HEK293 (cell line): ENCODE data around the gene CFAP46.
"Not testable (repeated sequence)": the region's sequence is repeated elsewhere in the genome, so short reads cannot be mapped to it uniquely, and the experiment has no call there.

Source experiments
- CTCF ChIA-PET: fragments of 350-600 bp; formaldehyde crosslinking; extraction: SDS; loops from one replicate; lab custom pipeline; 2021; ENCODE audit warnings: antibody characterized with exemption; lab: Yijun Ruan, JAX
- POLR2A ChIA-PET: fragments of 300-600 bp; formaldehyde crosslinking; extraction: SDS; loops from one replicate; lab custom pipeline; 2020; ENCODE audit warnings: antibody characterized with exemption, inconsistent platforms; lab: Yijun Ruan, JAX
- H3K27ac ChIP-seq: fragments of 200-500 bp; sonication (Bioruptor generic); 2 replicates; pipeline ENCODE4 v1.5.1; 2014; ENCODE audit warnings: low read depth, low read length, control low read depth, inconsistent platforms; ENCODE audit errors: extremely low read depth
- H3K36me3 ChIP-seq, 2 experiments: fragments of 200-500 bp in 1 of 2; sonication (Bioruptor generic) in 1 of 2; 1 replicate in 1 of 2; 2 replicates in 1 of 2; pipeline ENCODE4 v1.5.1; 2014 to 2017; ENCODE audit warnings: inconsistent platforms in 2 of 2, low read length in 2 of 2; ENCODE audit not compliant: control insufficient read depth in 2 of 2, insufficient read depth in 1 of 2
- H3K4me1 ChIP-seq: fragments of 200-500 bp; sonication (Bioruptor generic); 2 replicates; pipeline ENCODE4 v1.5.1; 2014; ENCODE audit warnings: mild to moderate bottlenecking, low read length, inconsistent platforms; ENCODE audit not compliant: control insufficient read depth, insufficient read depth
- H3K4me3 ChIP-seq: 2 replicates; pipeline ENCODE4 v1.5.1; 2011; ENCODE audit warnings: low read depth, mild to moderate bottlenecking, control low read depth, low read length, moderate library complexity
- H3K9me3 ChIP-seq: fragments of 200-500 bp; sonication (Bioruptor generic); 2 replicates; pipeline ENCODE4 v1.5.1; 2014; ENCODE audit warnings: low read depth, low read length, inconsistent platforms; ENCODE audit not compliant: control insufficient read depth, insufficient read depth
- BCL11B ChIP-seq: fragments of 450-650 bp; formaldehyde crosslinking; IDR thresholded peaks from 2 replicates; pipeline ENCODE4 v1.5.1; 2016; ENCODE audit warnings: low read depth, missing biosample characterization, missing genetic modification characterization
- EGR2 ChIP-seq: fragments of 450-650 bp; formaldehyde crosslinking; IDR thresholded peaks from 2 replicates; pipeline ENCODE4 v1.5.1; 2016; ENCODE audit warnings: low read depth, missing biosample characterization, missing genetic modification characterization
- TCF7L2 ChIP-seq: IDR thresholded peaks from 2 replicates; pipeline ENCODE4 v1.6.1; 2011; ENCODE audit warnings: low read depth, mild to moderate bottlenecking, inconsistent platforms, low read length, moderate library complexity, borderline replicate concordance
- ZBTB11 ChIP-seq: fragments of 450-650 bp; formaldehyde crosslinking; conservative IDR thresholded peaks from 2 replicates; pipeline ENCODE4 v1.5.1; 2016; ENCODE audit warnings: low read depth, missing biosample characterization, missing genetic modification characterization
- ZNF18 ChIP-seq: fragments of 450-650 bp; formaldehyde crosslinking; IDR thresholded peaks from 2 replicates; pipeline ENCODE4 v1.5.1; 2016; ENCODE audit warnings: missing biosample characterization, missing genetic modification characterization
- ZNF211 ChIP-seq: fragments of 450-650 bp; formaldehyde crosslinking; IDR thresholded peaks from 2 replicates; pipeline ENCODE4 v1.5.1; 2016; ENCODE audit warnings: low read depth, missing biosample characterization, missing genetic modification characterization
- ZNF214 ChIP-seq: fragments of 450-650 bp; formaldehyde crosslinking; IDR thresholded peaks from 2 replicates; pipeline ENCODE4 v1.5.1; 2017; ENCODE audit warnings: missing biosample characterization, mild to moderate bottlenecking, missing genetic modification characterization, borderline replicate concordance
- ZNF274 ChIP-seq, 2 experiments: fragments of 200-500 bp in 1 of 2; fragments of 450-650 bp in 1 of 2; sonication (Bioruptor generic) in 1 of 2; formaldehyde crosslinking in 1 of 2; IDR thresholded peaks; 2 replicates each; pipeline versions ENCODE4 v1.5.1 to v1.6.1; 2014 to 2016; ENCODE audit warnings: borderline replicate concordance in 1 of 2, inconsistent platforms in 1 of 2, low read length in 1 of 2, missing biosample characterization in 1 of 2, missing genetic modification characterization in 1 of 2
- ZNF335 ChIP-seq: fragments of 450-650 bp; formaldehyde crosslinking; conservative IDR thresholded peaks from 2 replicates; pipeline ENCODE4 v1.5.1; 2016; ENCODE audit warnings: missing biosample characterization, missing genetic modification characterization
- ZNF341 ChIP-seq: fragments of 450-650 bp; formaldehyde crosslinking; IDR thresholded peaks from 2 replicates; pipeline ENCODE4; 2016; ENCODE audit warnings: low read depth, missing biosample characterization, missing genetic modification characterization
- ZNF391 ChIP-seq: fragments of 450-650 bp; formaldehyde crosslinking; IDR thresholded peaks from 2 replicates; pipeline ENCODE4 v1.5.1; 2016; ENCODE audit warnings: low read depth, missing biosample characterization, missing genetic modification characterization, borderline replicate concordance
- ZNF473 ChIP-seq: fragments of 450-650 bp; formaldehyde crosslinking; IDR thresholded peaks from 2 replicates; pipeline ENCODE4 v1.5.1; 2017; ENCODE audit warnings: missing biosample characterization, missing genetic modification characterization
- ZNF518A ChIP-seq: fragments of 450-650 bp; formaldehyde crosslinking; conservative IDR thresholded peaks from 2 replicates; pipeline ENCODE4 v1.5.1; 2016; ENCODE audit warnings: low read depth, missing biosample characterization, missing genetic modification characterization
- ZNF521 ChIP-seq: fragments of 450-650 bp; formaldehyde crosslinking; IDR thresholded peaks from 2 replicates; pipeline ENCODE4 v1.5.1; 2017; ENCODE audit warnings: missing biosample characterization, mild to moderate bottlenecking, missing genetic modification characterization
- ZNF704 ChIP-seq: fragments of 450-650 bp; formaldehyde crosslinking; IDR thresholded peaks from 2 replicates; pipeline ENCODE4 v1.5.1; 2016; ENCODE audit warnings: missing biosample characterization, missing genetic modification characterization

CFAP46 gene

GRCh38 chr10:132964707-132965410 lies 22.5 kb upstream of the CFAP46 start:
- TF ChIP-seq ZNF335 (tag by site-specific recombination) (0 out of 2 replicates have a peak, but pooled peaks have one; percentile 22), ZNF518A (tag by site-specific recombination) (peak; percentile 46), EGR2 (0 out of 2 replicates have a peak, but pooled peaks have one; percentile 13), ZBTB11 (tag by site-specific recombination) (peak; percentile 98), ZNF341 (peak; percentile 60), ZNF18 (tag by site-specific recombination) (peak; percentile 98)
- TF ChIP-seq, all 188 proteins: peak for 6; not testable (repeated sequence) for 182
- POLR2A ChIA-PET, H3K9me3 ChIP-seq, H3K4me1 ChIP-seq, H3K36me3 ChIP-seq: not testable (repeated sequence)
- H3K4me3 ChIP-seq = peak overlapping the region; percentile 72
- CTCF ChIA-PET = interaction anchor here (0.7 kb wide), 1 partner anchor 60 kb away, joined by 3 read pairs; no protein-coding TSS in a partner anchor
- peak overlapping the region; percentile 61; the same call in 1 of the 2 replicates for H3K27ac ChIP-seq

GRCh38 chr10:132964231-132964630 lies 21.9 kb upstream of the CFAP46 start:
- Histone ChIP-seq H3K4me3 (peak overlapping the region; percentile 72), H3K9me3 (no peaks in the 10 kb centered on the region), H3K4me1 (no peaks in the 10 kb centered on the region), H3K36me3 (peaks cover 0 to 6% of the 10 kb centered on the region in 2 experiments; a peak in 2 of 3 replicates), H3K27ac (peak overlapping the region; percentile 61; the same call in 1 of the 2 replicates)
- ChIA-PET CTCF (no interaction called here), POLR2A (no interaction called here)
- TF ChIP-seq TCF7L2 (no peak), ZNF211 (tag by site-specific recombination) (no peak), ZNF214 (tag by site-specific recombination) (no peak), ZNF521 (no peak), ZNF473 (tag by site-specific recombination) (no peak), ZNF704 (tag by site-specific recombination) (no peak), BCL11B (no peak), ZNF274 (IDR thresholded peaks at IDR 0.05; ENCODE audit: low read length) (no peak), ZNF274 (tag by site-specific recombination; IDR thresholded peaks at IDR 0.05; ENCODE audit: borderline replicate concordance) (no peak), ZNF391 (no peak)
